Measurements from ENCODE around the gene LLCFC1.

GRCh38 chr7:142933624-142934023, 5.7 kb upstream of the LLCFC1 start, which contains the start of gene TRPV5:
- TF ChIP-seq POLR2A (IDR thresholded peaks at IDR 0.05), result no peak
- no peak for TF ChIP-seq CTCF (IDR thresholded peaks at IDR 0.05)

All from adrenal gland (tissue), 5 donors.